Subcutaneous abdominal adipose tissue (tissue), 5 donors: ENCODE data around the gene WDR62.
A peak's percentile ranks its signal among the peaks of the same experiment; 100 is the strongest.
"Not testable (repeated sequence)": the region's sequence is repeated elsewhere in the genome, so short reads cannot be mapped to it uniquely, and the experiment has no call there.

Source experiments
- H3K27ac ChIP-seq: one replicate; pipeline ENCODE4 v1.7.0; 2013; ENCODE audit warnings: low read depth, mild to moderate bottlenecking, inconsistent platforms, low read length, moderate library complexity
- H3K27me3 ChIP-seq, 5 donors: one replicate each; pipeline ENCODE4 v1.7.0; 2013; ENCODE audit warnings: low read length in 5 of 5, inconsistent platforms in 1 of 5; ENCODE audit not compliant: control insufficient read depth in 5 of 5, insufficient read depth in 4 of 5
- H3K36me3 ChIP-seq, 5 donors: one replicate each; pipeline ENCODE4 v1.7.0; 2013; ENCODE audit warnings: low read length in 5 of 5; ENCODE audit not compliant: control insufficient read depth in 5 of 5, insufficient read depth in 5 of 5
- H3K4me1 ChIP-seq, 5 donors: one replicate each; pipeline ENCODE4 v1.7.0; 2013; ENCODE audit warnings: low read length in 5 of 5, mild to moderate bottlenecking in 3 of 5, moderate library complexity in 1 of 5; ENCODE audit not compliant: control insufficient read depth in 5 of 5, insufficient read depth in 5 of 5
- H3K4me3 ChIP-seq, 5 donors: one replicate each; pipeline ENCODE4 v1.7.0; 2013; ENCODE audit warnings: low read length in 5 of 5, low read depth in 1 of 5
- H3K9ac ChIP-seq, 5 donors: one replicate each; pipeline ENCODE4 v1.7.0; 2013; ENCODE audit warnings: low read length in 5 of 5, mild to moderate bottlenecking in 4 of 5, moderate library complexity in 3 of 5
- H3K9me3 ChIP-seq, 5 donors: one replicate each; pipeline ENCODE4 v1.7.0; 2013; ENCODE audit warnings: low read length in 5 of 5; ENCODE audit not compliant: control insufficient read depth in 5 of 5
- donor health status: healthy.
- donor health status: healthy.
- donor health status: healthy.
- donor health status: healthy.
- donor health status: healthy.

WDR62 gene

DNA sequence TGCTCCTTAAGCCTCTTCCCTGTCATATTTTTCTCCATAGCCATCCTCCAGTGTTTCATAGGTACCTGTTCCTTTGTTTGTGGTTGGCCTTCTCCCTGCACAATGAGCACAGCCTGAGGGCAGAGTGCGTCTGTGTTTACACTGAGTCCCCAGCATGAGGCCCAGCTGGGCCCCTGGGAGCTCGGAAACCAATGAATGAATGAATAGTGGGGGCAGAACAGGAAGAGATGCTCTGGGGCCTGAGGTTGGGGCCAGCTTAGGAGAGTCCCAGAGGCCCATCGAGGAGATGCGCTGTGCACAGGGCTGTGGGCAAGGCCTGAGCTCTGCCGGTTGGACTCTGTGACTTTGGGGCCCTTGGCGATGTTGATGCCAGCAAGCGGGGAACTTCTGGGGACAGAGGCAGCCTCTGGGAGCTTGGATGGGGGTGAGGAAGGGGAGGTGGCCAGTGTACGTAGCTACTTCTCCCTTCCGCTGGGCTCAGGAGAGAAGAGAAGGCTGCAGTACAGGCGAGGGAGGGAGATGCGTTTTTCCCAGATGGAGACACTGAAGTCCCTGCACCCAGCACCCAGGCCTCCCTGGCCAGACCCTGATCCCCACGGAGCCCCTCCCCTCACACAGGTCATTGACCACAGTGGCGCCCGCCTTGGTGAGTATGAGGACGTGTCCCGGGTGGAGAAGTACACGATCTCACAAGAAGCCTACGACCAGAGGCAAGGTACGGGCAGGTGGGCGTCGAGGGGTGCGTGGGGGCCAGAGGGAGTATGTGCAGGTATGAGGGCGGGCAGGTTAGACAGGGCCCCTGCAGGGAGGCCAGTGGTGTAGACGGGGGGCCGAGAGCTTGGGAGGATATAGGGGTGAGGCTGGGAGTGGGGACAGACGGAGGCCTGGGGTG lies 65.6 kb downstream of the WDR62 start:
- H3K27me3 ChIP-seq = no peaks in the 10 kb centered on the region
- peaks cover 6 to 13% (median 9%) of the 10 kb centered on the region in 5 donors for H3K4me1 ChIP-seq
- H3K4me3 ChIP-seq = no peak overlapping the region
- H3K27ac ChIP-seq = no peak overlapping the region
- no peaks in the 10 kb centered on the region for H3K9me3 ChIP-seq
- H3K36me3 ChIP-seq = peaks cover 0 to 66% (median 51%) of the 10 kb centered on the region in 5 donors
- H3K9ac ChIP-seq = no peak overlapping the region

DNA sequence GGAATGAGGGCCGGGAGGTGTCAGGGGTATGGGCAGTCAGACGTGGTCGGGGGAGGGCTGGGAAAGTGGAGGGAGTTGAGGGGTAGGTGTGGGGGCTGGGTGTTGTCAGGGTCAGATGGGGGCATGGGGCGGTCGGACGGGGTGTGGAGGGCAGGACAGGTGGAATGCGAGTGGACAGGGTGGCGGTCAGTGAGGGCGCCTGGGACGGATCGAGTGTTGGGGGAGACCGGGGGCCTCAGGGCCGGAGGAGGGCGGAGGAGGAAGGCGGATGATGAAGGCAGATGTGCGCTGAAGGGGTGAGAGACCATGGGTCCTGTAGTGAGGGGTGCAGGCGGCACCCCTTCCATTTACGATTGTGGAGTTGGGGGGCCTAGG lies 66.3 kb downstream of the WDR62 start:
- no peaks in the 10 kb centered on the region for H3K27me3 ChIP-seq
- no peak overlapping the region for H3K4me3 ChIP-seq
- no peak overlapping the region for H3K9ac ChIP-seq
- H3K36me3 ChIP-seq = peaks cover 0 to 73% (median 57%) of the 10 kb centered on the region in 5 donors
- no peak overlapping the region for H3K27ac ChIP-seq
- peaks cover 4 to 9% (median 5%) of the 10 kb centered on the region in 5 donors for H3K4me1 ChIP-seq
- H3K9me3 ChIP-seq = no peaks in the 10 kb centered on the region

DNA sequence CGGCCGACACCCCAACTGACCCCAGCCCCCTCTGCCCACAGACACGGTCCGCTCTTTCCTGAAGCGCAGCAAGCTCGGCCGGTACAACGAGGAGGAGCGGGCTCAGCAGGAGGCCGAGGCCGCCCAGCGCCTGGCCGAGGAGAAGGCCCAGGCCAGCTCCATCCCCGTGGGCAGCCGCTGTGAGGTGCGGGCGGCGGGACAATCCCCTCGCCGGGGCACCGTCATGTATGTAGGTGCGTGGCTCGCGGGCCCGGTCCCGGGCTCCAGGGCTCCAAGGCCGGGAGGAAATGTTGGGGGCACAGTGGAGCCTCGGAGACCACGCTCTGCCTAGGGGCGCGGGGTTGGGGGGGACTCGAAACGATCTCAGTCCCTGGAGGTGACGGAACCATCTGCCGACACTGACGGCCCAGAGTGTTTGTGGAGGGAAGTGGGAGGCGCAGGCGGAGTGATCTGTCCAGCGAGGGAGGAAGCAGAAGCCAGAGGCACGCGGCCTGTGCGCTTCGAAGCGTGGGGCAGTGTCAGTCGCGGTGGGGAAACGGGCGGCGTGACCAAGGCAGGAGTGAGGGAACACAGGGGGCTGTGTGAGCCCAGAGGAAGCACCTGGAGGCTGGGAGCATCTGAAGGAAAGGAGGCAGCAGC lies 66.9 kb downstream of the WDR62 start:
- Histone ChIP-seq H3K4me3 (no peak overlapping the region), H3K9me3 (no peaks in the 10 kb centered on the region), H3K36me3 (peaks cover 0 to 74% (median 57%) of the 10 kb centered on the region in 5 donors), H3K4me1 (peaks cover 0 to 3% (median 0%) of the 10 kb centered on the region in 5 donors), H3K27ac (no peak overlapping the region), H3K27me3 (no peaks in the 10 kb centered on the region), H3K9ac (no peak overlapping the region)

GRCh38 chr19:36125557-36125956 lies 70.9 kb downstream of the WDR62 start:
- Histone ChIP-seq H3K4me1 (peaks cover 6 to 20% (median 10%) of the 10 kb centered on the region in 5 donors), H3K27ac (no peak overlapping the region), H3K4me3 (no peak overlapping the region), H3K36me3 (peaks cover 0 to 51% (median 37%) of the 10 kb centered on the region in 5 donors), H3K9ac (no peak overlapping the region), H3K27me3 (no peaks in the 10 kb centered on the region), H3K9me3 (no peaks in the 10 kb centered on the region)

- Histone ChIP-seq H3K27me3 (no peaks in the 10 kb centered on the region), H3K4me1 (peaks cover 6 to 28% (median 13%) of the 10 kb centered on the region in 5 donors), H3K9me3 (no peaks in the 10 kb centered on the region), H3K4me3 (peak overlapping the region; percentile 58 to 75 (median 66)), H3K9ac (peak overlapping the region in 4 of 5 donors; percentile 71 to 78 (median 73)), H3K36me3 (peaks cover 0 to 27% (median 18%) of the 10 kb centered on the region in 5 donors), H3K27ac (peak overlapping the region; percentile 84)
Measured at GRCh38 chr19:36128392-36128736, 73.7 kb downstream of the WDR62 start.

DNA sequence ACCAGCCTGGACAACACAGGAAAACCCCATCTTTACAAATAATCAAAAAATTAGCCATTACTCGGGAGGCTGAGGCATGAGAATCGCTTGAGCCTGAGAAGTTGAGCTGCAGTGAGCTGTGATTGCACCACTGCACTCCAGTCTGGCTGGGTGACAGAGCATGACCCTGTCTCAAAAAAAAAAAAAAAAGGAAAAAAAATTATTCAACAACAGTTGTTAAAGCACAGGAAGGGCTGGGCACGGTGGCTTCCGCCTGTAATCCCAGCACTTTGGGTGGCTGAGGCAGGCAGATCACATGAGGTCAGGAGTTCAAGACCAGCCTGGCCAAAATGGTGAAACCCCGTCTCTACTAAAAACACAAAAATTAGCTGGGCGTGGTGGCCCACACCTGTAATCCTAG lies 76.5 kb downstream of the WDR62 start:
- peaks cover 6 to 28% (median 13%) of the 10 kb centered on the region in 5 donors for H3K4me1 ChIP-seq
- H3K27ac ChIP-seq = not testable (repeated sequence)

GRCh38 chr19:36134867-36135266 lies 80.2 kb downstream of the WDR62 start:
- not testable (repeated sequence) for H3K4me3 ChIP-seq, H3K9ac ChIP-seq, H3K27ac ChIP-seq, H3K36me3 ChIP-seq, H3K27me3 ChIP-seq, H3K9me3 ChIP-seq
- peaks cover 0 to 22% (median 18%) of the 10 kb centered on the region in 5 donors for H3K4me1 ChIP-seq

More for the DNA sequence above, 76.5 kb downstream of the WDR62 start:
- H3K27me3 ChIP-seq, H3K4me3 ChIP-seq, H3K9me3 ChIP-seq, H3K9ac ChIP-seq, H3K36me3 ChIP-seq: not testable (repeated sequence)

DNA sequence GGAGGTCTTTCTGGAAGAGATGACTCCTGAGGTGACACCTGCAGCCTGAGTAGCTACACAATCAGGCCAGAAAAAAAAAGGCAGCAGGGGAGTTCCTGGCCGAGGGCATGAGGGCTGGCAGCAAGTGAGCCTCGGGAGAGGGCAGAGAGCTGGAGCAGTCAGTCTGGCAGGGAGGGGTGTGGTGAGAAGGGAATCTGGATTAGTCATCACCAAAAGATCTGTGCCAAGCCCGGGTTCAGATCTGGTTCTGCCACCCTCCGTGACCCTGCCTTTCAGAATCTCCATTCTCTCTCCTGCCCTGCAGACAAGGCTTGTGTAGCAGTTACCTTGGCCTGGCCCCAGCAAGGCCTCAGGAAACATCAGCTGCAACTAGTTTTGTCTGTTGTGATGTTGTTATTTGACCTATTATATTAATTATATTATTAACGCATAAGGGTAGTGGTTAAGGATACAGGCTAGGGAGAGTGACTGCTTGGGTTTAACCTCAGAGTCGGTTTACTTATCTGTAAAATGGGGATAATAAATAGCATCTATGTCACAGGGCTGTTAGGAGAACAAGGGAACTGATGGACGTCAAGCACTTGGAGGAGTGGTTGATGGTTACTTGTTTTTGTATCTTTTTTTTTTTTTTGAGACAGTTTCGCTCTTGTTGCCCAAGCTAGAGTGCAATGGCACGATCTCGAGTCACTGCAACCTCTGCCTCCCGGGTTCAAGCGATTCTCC lies 82.4 kb downstream of the WDR62 start:
- Histone ChIP-seq H3K27ac (no peak overlapping the region), H3K27me3 (no peaks in the 10 kb centered on the region), H3K36me3 (peaks cover 0 to 4% (median 2%) of the 10 kb centered on the region in 5 donors), H3K9ac (peak overlapping the region in 1 of 5 donors; percentile 60), H3K4me3 (no peak overlapping the region), H3K9me3 (no peaks in the 10 kb centered on the region), H3K4me1 (peaks cover 0 to 25% (median 22%) of the 10 kb centered on the region in 5 donors)

DNA sequence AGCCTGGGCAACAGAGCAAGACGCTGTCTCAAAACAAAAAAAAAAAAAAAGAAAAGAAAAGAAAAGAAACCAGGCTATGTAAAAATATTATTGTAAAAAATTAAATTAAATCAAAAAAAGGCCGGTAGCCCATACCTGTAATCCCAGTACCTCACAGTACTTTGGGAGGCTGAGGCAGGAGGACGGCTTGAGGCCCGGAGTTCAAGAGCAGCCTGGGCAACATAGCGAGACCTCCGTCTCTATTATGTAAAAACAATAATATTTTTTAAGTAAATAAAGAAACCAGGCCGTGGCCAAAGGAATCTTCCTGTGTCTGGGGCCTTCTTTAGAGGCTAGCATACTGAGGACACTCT lies 84.4 kb downstream of the WDR62 start:
- peaks cover 0 to 25% (median 22%) of the 10 kb centered on the region in 5 donors for H3K4me1 ChIP-seq

More for the DNA sequence above, 84.4 kb downstream of the WDR62 start:
- Histone ChIP-seq H3K4me3 (peak overlapping the region; percentile 82 to 98 (median 95)), H3K9me3 (no peaks in the 10 kb centered on the region), H3K27me3 (no peaks in the 10 kb centered on the region), H3K9ac (peak overlapping the region; percentile 89 to 100 (median 100)), H3K27ac (peak overlapping the region; percentile 99), H3K36me3 (peaks cover 0 to 16% (median 15%) of the 10 kb centered on the region in 5 donors)
